BJ (cell line): ENCODE results near the gene MT3. TPM values are rescaled to one million over a fixed set of nuclear protein-coding genes. Genes with fewer than 3 reads are reported as not detected.

Experiments used
- CTCF ChIA-PET: fragments of 350-600 bp; formaldehyde crosslinking; extraction: SDS; loops from one replicate; lab custom pipeline; 2021; ENCODE audit warnings: antibody characterized with exemption, inconsistent platforms; lab: Yijun Ruan, JAX
- POLR2A ChIA-PET: fragments of 300-600 bp; sonication (Branson Sonifier 250); formaldehyde crosslinking; extraction: SDS; loops from one replicate; lab custom pipeline; 2021; ENCODE audit warnings: antibody characterized with exemption; lab: Charles Lee
- DNase-seq: peaks from one replicate; pipeline ENCODE4 v3.0.0-alpha.2; 2011; ENCODE audit warnings: low read depth
- H3K27me3 ChIP-seq: 2 replicates; pipeline ENCODE4 v1.6.0; 2011; ENCODE audit warnings: low read length; ENCODE audit not compliant: control insufficient read depth, insufficient read depth
- H3K36me3 ChIP-seq: 2 replicates; pipeline ENCODE4 v1.5.1; 2011; ENCODE audit warnings: low read length; ENCODE audit not compliant: control insufficient read depth, insufficient read depth
- H3K4me3 ChIP-seq: 2 replicates; pipeline ENCODE4 v1.5.1; 2011; ENCODE audit warnings: low read depth, mild to moderate bottlenecking, control low read depth, low read length
- polyA minus RNA-seq: library from RNA; depleted of rRNA, polyadenylated mRNA; stranded (reverse); fragments of >200 nt; gene quantifications from 2 replicates; pipeline ENCODE4 v1.2.3, GENCODE V29; 2011; rRNA and poly(A)+ RNA removed
- polyA plus RNA-seq: library from polyadenylated mRNA; depleted of rRNA; stranded (reverse); fragments of >200 nt; gene quantifications from 2 replicates; pipeline ENCODE4 v1.2.3, GENCODE V29; 2011; rRNA removed
- TF ChIP-seq, protein P1 (sequence below): IDR thresholded peaks from 2 replicates; pipeline ENCODE4 v1.5.1; 2011; ENCODE audit warnings: low read depth, mild to moderate bottlenecking, control low read depth, inconsistent platforms, low read length, moderate library complexity; ENCODE audit not compliant: insufficient read depth

Gene MT3
- polyA plus RNA-seq (not detected in 2 replicates), polyA minus RNA-seq (not detected in 2 replicates)

DNA sequence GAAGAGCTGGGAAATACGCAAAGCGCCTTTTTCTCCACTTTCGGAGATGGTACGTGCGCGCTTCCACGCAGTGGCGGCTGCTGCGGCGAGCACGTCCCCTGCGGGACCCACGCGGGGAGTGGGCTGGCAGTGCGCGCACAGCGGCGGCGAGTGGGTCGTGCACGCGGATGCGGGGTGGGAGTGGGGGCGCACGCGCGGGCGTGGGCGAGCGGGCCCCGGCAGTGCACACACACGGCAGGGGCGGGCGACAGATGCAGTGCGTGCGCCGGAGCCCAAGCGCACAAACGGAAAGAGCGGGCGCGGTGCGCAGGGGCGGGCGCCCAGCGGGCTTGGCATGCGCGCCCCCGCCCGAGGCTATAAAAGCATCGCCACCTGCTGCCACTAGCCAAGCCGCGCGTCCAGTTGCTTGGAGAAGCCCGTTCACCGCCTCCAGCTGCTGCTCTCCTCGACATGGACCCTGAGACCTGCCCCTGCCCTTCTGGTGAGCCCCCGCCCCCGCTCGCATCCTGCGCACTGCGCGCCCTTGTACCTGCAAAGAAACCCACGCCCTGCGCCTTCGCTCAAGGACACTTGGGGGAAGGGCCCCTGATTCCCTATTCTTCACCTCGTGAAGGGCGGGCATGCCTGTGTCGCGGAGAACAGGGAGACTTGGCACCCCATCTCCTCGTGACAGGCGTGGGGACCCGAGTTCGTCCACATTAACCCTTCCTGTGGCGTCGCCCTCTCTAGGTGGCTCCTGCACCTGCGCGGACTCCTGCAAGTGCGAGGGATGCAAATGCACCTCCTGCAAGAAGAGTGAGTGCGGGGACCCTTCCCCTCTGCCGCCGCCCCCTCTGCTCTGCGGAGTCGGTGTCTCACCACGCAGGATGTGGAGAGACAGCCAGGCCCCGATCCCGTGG is at the start of gene MT3:
TSS of gene MT3 (plus strand) at position 388 of the 899 bp plus-strand sequence. CDS start at position 451, 63 bp downstream.
- Histone ChIP-seq H3K27me3 (peaks cover 34% of the 10 kb centered on the region), H3K4me3 (peak within 1 kb of the TSS; percentile 28)

DNA sequence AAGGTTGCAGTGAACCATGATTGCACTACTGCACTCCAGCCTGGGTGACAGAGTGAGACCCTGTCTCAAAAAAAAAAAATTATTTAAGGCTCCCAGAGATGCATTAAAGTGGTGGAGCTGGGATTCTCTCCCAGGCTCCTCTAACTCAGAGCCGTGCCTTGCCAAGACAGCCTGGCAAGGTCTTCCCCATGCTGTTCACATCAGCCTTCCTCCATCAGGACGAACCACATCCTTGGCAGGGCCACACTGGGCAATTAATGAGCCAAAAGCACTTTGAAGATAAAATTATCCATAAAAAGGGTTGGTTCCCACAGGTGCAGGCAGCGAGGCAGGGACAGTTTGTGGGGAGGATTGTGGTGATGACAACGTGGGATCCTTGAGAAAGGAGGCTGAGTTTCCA is 49.7 kb upstream of the MT3 start:
- DNase-seq, result no peak
- H3K36me3 ChIP-seq, result no peaks in the 10 kb centered on the region
- no peak overlapping the region for H3K4me3 ChIP-seq
- peaks cover 5% of the 10 kb centered on the region for H3K27me3 ChIP-seq
- TF ChIP-seq, protein P1, sequence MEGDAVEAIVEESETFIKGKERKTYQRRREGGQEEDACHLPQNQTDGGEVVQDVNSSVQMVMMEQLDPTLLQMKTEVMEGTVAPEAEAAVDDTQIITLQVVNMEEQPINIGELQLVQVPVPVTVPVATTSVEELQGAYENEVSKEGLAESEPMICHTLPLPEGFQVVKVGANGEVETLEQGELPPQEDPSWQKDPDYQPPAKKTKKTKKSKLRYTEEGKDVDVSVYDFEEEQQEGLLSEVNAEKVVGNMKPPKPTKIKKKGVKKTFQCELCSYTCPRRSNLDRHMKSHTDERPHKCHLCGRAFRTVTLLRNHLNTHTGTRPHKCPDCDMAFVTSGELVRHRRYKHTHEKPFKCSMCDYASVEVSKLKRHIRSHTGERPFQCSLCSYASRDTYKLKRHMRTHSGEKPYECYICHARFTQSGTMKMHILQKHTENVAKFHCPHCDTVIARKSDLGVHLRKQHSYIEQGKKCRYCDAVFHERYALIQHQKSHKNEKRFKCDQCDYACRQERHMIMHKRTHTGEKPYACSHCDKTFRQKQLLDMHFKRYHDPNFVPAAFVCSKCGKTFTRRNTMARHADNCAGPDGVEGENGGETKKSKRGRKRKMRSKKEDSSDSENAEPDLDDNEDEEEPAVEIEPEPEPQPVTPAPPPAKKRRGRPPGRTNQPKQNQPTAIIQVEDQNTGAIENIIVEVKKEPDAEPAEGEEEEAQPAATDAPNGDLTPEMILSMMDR, result no peak
- ChIA-PET CTCF (interaction anchor here (0.7 kb wide), 1 partner anchor 9 kb away, joined by 3 read pairs; no protein-coding TSS in a partner anchor), POLR2A (no interaction called here)

More for the DNA sequence above, at the start of gene MT3:
- H3K36me3 ChIP-seq, result no peaks in the 10 kb centered on the region
- POLR2A ChIA-PET, result no interaction called here
- CTCF ChIA-PET, result interaction anchor here (0.8 to 1.0 kb wide), 2 partner anchors 13 to 76 kb away, joined by 3 to 4 read pairs; no protein-coding TSS in a partner anchor
- TF ChIP-seq, protein P1, result no peak
- DNase-seq, result no peak

DNA sequence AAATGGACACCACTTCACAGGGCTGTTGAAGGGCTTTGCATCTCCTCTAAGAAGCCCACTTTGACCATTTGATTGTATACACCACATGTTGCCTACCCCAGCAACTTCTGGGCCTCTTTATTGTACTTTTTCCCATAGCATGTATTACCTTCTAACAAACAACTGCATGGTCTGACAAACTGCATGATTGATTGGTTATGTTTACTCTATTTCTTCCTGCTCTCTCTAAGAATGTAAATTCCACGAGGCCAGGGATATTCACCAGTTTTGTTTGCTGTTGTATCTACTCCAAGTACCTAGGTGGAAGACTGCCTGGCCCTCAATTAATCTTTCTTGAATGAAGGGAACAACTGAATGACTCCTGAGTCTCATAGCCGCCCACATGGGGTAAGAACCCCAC is 47.3 kb upstream of the MT3 start:
- Histone ChIP-seq H3K27me3 (peaks cover 3% of the 10 kb centered on the region), H3K36me3 (no peaks in the 10 kb centered on the region), H3K4me3 (no peak overlapping the region)
- ChIA-PET POLR2A (no interaction called here), CTCF (interaction anchor here (0.9 kb wide), 2 partner anchors 10 to 28 kb away, joined by 3 read pairs; no protein-coding TSS in a partner anchor)
- DNase-seq, result no peak
- TF ChIP-seq, protein P1, result no peak

DNA sequence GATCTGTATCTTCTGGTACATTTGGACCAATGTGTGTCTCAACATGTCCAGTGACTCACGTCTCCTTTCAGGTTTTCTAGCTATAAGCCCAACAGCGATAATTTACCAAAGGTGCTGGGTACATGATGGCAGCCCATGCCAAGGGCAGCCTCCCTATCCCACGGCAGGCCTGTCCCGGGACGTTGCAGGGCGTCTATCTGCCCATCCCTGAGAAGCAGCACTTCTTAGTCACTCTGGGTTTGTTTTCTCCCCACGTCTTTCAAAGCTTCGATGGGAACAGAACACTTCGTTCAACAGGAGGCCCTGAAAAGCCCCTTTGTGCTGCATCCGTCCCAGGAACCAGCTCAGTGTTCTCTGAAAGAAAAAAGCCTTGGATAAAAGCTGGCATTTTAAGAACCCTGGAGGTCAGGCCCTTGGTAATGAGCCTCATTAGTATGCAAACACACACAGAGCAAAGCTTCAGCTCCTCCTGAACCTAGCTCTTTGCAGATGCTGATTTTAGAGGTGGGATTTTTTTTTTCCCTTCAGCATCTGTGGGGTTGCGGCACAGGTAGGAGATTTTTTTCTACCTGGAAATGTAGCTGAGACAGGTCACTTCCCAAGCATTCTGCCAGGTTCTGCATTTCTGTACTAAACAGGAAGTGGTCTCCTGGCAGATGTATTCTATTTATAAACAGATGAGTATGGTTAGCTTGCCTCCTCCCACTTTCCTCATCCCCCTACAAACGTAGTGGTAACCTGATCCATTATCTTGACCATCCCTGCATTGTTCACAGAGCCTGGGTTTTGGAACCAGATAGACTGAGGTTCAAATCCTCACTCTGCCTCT is 42.0 kb upstream of the MT3 start:
- no peak overlapping the region for H3K4me3 ChIP-seq
- ChIA-PET POLR2A (no interaction called here), CTCF (interaction anchor here (0.6 to 2.2 kb wide), 6 partner anchors 9 to 168 kb away, joined by 3 to 10 read pairs (median 4); no protein-coding TSS in a partner anchor)
- no peaks in the 10 kb centered on the region for H3K36me3 ChIP-seq
- TF ChIP-seq, protein P1, result no peak
- DNase-seq, result peak; percentile 30
- no peaks in the 10 kb centered on the region for H3K27me3 ChIP-seq
